GM21619 (cell line): ENCODE data around the gene SLC15A5.

Experiments used
- ATAC-seq: cut with Tn5 transposase; IDR thresholded peaks from one replicate; pipeline ENCODE4 v1.9.1; 2021; ENCODE audit not compliant: unreplicated experiment

Gene SLC15A5

DNA sequence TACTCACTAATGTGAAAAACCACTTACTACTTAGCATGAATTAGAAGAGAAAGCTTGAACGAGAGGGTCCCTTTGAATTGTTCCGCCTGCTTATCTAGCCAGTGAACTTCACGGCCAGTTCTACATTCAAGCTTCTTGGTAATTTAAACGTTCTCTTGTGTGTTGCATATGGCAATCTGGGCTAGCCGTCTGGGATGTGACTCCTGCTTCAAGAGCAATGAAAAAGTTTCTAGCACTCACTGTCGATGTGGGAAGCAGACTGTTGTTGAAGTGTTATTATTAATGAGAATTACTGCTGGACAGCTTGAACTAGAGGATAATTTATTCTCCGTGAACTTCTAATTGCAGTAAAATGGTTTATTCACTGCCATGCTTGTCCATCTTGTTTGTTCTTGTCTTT is 93.9 kb downstream of the SLC15A5 start:
- no peak for ATAC-seq

DNA sequence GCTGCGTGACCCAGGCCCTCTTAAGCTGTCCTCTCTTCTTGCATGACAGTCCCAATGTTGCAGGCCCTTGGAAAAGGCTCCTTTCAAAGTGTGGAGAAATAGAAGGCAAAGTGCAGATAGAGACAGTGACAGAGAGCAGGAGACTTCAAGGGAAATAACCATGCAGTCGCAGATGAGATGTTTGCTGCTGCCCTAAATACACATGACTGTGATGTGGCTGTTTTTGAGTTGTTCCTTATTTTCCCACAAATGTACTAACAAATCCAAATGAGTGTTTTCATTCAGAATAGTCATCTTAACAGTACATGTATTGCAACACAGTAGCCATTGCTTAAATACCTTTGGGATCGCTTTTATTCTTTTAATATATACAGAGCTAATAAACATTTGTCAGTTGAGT is 101.6 kb downstream of the SLC15A5 start:
- ATAC-seq: no peak

DNA sequence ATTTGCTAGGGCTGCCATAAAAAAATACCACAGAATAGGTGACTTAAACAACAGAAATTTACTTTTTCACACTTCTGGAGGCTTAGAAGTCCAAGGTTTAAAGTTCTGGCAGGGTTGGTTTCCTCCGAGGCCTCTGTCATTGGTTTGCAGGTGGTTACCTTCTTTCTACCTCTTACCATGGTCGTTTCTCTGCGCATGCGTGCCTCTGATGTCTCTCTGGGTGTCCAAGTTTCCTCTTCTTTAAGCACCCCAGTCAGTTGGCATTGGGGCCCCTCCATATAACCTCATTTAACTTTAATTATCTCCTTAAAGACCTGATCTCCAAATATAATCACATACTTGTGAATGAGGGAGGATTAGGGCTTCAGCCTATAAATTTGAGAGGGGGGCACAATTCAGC is 103.2 kb downstream of the SLC15A5 start:
- ATAC-seq: no peak

DNA sequence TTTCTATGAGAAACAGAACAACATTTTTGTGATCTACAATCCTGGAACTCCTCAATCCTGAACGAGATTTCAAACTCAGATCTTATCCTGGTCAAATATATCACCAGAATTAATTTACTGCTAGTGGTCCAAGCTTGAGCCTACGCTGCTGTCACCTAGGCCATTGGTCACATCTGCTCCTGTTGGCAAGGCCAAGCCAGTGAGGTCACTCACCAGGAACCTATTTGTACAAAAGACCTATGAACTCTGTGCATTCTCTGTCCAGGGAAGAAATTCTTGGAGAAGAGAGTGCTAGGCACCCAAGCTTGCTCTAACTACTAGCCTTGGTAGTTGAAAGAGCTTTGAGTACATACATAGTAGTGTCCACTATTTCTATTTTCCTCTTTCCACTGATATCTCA is 106.1 kb downstream of the SLC15A5 start:
- no peak for ATAC-seq

DNA sequence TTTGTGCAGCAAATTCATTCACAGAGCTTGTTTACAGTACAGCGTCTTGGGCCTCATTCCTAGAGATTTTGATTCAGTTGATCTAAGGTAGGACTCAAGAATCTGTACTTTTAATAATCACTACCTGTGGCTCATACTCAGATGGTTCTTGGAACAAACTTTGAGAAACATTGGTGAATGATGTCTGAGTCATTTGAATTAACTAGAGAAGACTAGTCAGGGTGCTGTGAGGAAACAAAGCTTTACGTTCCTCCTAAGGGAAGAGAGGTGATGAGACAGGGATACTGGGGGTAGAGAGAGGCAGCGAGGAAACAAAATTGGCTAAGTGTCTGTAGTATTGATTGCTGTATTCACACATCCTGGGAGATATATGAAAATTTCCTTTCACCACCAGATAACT is 109.4 kb downstream of the SLC15A5 start:
- ATAC-seq: no peak

DNA sequence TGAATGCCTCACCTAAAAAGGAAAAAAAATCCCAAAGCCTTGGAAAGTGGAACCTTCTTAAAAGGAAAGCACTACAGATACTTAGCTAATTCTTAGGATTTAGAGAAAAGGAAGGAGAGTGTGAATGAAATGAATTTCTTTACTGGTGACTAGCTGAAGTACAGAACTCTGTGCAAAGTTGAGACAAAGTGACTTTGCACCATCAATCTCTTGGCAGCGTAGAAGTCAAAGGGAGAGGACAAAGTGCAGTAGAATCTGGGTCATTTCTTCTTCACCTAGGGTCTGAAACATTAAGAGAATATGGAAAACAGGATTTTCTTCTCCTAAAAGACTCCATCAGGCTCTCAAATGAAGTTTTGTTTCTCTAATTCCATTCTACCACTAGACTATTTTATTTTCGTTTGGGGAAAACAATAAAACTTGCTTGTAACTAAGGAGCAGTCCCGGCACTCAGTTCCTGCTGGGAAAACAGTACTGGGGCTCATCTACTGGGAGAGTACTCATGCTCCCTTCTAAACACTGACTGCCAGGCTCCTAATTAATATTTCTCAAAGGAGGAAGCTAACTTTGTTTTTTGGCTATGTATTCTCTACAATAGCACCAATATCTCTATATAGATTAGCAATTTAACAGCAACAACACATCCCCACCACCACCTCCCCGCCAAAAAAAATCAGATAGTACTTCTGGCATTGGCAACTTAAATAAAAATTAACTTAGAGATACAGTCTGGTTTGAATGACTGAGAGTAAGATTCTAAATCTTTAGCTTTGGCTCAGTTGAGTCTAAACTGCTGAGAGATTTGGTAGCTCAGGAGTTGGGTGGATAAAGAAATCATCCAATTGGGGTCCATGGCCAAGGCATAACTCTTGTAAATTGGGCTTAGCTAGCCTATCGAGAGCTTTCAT is 110.7 kb downstream of the SLC15A5 start:
- no peak for ATAC-seq

DNA sequence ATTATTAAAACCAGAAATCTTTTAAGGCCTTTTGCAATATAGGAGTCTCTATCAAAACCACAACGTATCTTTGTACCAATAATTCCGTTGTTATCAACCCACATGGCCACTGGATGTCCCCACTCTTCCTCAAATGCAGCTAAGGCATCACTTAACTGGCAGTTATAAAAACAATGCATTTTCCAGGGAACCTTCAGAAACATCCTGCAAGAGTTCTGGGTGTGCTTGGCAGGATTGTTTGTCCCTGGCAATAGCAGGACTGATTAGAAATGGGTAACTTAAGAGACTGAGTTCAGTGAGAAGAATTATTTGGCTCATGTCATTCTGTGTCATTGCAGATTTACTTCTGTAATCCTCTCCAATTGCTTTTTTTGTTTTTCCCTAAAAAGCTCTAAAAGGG is 112.0 kb downstream of the SLC15A5 start:
- no peak for ATAC-seq

DNA sequence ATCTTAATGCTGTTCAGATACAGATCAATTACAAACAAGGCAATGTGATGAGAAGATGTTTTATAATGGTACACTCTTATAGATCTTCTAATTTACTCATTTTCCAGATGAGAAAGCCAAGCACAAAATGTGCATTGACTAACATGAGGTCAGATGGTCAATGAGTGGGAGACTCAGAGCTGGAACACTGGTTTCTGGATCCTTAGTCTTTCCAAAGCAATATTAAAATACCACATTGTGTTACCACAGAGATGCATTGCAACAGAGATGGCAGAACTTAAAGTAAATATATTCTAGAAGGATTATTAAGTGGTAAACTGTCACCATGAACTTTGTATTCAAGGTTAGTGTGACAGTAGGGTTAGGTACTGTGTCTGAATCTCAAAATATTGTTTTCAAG is 113.6 kb downstream of the SLC15A5 start:
- no peak for ATAC-seq

DNA sequence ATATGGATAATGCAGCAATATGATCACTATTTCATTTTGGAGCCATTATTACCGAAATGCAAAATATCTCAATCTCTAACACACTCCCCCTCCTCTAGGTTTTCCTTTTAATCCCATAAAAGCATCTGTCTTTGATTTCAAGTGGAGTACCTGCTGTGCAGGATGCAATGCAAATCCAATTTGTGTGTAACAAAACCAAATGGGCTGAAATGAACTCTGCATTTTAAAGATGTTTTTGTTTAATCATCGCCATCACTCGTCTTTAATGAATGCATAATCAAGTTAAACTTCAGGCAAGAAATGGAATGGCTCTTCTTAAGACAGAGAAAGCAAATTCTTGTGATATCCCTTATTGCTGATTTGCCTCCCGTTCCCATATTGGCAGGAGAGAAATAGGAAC is 114.3 kb downstream of the SLC15A5 start:
- no peak for ATAC-seq

DNA sequence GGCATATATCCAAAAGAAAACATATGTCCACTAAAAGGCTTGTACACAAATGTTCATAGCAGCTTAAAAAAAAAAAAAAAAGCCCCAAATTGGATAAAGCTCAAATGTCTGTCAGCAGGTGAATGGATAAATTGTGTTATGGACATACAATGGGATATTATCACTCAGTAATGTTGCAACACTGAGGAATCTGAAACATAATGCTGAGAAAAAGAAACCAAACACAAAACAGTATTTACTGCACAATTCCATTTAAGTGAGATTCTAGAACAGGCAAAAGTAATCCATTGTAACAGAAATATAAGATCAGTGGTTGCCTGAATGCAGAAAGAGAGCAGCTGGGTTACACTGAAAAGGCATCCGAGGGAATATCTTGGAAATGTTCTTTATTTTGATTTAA is 117.9 kb downstream of the SLC15A5 start:
- ATAC-seq: no peak

DNA sequence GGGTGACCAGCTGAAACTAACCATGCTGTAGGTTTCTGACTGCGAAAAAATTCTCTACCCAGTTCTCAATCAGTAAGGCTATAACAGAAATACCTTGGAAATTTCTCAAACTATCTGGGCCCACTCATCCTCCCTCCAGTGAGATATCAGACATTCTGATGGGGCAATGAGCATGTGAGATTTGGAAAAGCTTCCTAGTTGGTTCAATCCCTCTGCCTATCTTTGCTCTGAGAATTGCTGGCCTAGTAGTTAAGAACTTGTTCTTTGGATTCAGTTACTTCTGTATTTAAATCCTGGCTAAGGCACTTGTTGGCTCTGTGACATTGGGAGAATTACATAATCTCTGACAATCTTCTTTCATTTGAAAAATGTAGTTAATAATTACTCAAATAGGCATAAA is 119.4 kb downstream of the SLC15A5 start:
- no peak for ATAC-seq

DNA sequence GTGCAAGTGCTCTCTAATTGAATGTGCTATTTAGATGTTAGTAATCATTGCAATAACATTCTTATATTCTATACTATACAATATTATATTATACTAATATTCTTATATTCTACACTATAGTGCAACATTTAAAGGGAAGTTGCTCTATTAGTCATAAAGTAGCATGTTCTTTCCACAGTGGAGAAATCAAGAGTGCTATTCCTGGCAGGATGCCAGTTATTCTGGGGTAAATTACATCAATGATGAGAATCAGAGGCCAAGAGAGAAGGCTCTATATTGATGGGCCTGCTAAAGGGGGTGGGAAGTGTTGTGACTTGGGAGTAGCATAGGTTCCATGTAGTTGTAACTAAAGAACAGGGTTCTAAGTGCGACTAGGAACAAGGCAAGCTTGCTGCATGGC is 121.5 kb downstream of the SLC15A5 start:
- ATAC-seq: no peak

DNA sequence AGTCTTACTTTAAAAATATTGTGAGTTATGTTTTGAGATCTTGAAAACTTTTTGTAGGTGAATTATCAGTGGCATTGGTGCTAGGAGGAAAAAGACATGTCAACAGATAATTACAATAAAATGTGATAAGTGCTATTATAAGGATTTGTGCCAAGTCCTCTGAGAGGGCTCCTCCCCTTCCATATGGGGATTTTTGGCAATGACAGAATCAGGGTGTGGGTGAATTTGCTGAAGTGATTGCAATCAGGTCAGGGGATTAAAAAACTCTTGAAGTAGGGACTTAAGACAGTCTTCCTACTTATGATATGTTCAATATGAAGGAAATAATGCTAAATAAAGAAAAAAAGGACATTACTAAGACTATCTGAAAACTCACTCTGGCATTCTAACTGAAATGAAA is 122.5 kb downstream of the SLC15A5 start:
- no peak for ATAC-seq

DNA sequence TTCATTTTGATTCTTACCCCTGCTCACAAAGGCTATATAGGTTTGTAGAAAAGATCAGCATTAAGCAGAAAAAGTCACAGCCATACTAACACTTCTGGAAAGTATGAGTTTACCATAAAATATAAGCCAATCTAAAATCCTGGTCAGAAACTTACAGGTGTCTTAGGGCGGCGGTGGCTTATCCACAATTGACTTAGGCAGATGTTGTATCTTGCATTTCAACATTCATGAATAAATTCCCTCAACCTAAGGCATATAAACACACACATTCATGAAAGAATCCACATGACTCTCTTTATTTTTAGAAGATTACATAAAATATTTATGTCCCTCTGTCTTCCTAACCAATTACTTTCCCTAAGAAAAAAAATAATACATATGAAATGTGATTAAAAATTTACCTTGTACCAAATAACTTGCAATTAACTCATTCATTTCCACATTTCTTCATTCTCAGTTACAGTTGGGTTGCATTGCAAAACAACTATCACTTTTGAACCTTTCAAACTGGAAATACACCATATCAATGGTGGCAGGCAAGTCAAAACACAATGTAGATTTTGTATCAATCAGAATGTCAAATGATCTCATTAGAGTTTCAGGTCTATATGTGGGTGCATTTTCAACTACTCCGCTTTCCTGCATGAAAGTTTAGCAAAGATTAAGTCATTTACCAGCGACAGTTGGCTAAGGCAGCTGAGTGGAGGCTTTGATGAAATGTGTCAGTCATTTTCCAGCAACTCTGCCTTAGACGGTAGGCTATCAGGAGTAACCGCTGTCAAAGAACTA is 124.4 kb downstream of the SLC15A5 start:
- ATAC-seq: no peak

DNA sequence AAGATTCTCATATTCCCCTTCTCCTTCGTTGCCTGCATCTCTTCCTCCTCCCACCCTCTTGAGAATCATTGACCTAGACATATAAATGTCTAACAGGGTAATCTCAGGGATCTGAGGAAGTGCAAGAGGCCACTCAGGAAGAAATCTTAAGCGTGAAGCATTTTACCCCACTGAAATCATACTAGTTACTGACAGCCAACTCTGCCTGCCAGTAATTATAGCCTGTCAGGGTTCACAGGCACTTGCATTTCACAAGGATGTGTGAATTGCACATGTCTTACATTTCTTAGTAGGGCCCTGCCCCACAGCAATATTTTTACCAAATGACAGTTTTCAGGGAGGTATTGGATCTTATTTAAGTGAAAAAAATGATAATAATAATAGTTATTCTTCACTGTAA is 127.2 kb downstream of the SLC15A5 start:
- no peak for ATAC-seq

DNA sequence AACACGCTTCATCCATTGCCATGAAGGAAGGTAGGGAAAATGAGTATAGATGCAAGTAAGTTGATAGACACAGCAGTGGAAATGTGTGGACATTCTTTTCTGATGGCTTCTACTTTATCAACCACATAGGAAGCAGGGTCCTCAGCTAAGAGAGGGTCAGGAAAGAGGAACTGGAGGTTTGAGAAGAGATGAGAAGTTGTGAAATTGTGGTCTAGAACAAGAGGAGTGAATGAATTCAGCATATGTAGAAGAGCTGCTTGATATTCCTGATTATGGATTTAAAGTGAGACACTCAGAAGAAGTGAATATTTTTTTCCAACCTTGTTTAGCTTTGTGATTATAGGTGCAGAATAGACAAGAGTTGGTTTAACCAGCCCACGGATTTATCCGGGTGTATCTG is 128.5 kb downstream of the SLC15A5 start:
- ATAC-seq: no peak
